GM12892 (cell line): Measurements from ENCODE around the gene TRPC1.

Source experiments
- POLR2A ChIP-seq: IDR thresholded peaks from 2 replicates; pipeline ENCODE4 v1.6.1; 2011; ENCODE audit warnings: low read depth, low read length, control low read depth
- POLR2AphosphoS5 ChIP-seq: IDR thresholded peaks from 2 replicates; pipeline ENCODE4 v1.6.1; 2011; ENCODE audit warnings: low read depth, low read length, control low read depth
- TAF1 ChIP-seq: IDR thresholded peaks from 2 replicates; pipeline ENCODE4 v1.6.1; 2011; ENCODE audit warnings: low read depth, mild to moderate bottlenecking, control low read depth, low read length, borderline replicate concordance

GRCh38 chr3:142819179-142819578 is 95.3 kb downstream of the TRPC1 start:
- TF ChIP-seq POLR2A, result no peak
- no peak for TF ChIP-seq POLR2AphosphoS5
- TF ChIP-seq TAF1, result no peak
